ENCODE data around the gene PGLYRP2.

The PGLYRP2 gene

DNA sequence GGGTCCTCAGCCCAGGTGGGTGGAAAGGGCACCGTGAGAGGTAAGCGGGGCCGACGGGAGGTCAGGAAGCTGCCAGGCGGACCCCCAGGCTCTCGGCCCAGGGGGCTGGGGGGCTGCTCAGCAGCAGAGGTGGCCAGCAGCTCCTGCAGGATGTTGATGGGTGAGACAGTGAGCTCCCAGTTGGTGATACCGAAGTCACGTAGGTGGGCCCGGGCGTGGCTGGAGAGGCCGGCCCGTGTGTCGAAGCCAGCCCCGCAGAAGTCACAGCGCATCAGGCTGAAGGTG, 42.5 kb downstream of the PGLYRP2 start:
- Histone ChIP-seq H3K4me3 (ENCODE audit: low read depth in 1 of 2, low read length in 2 of 2) (no peak overlapping the region), H3K9me3 (ENCODE audit: control insufficient read depth in 1 of 2, low read length in 2 of 2) (no peaks in the 10 kb centered on the region), H3K36me3 (ENCODE audit: control insufficient read depth in 1 of 2, insufficient read depth in 2 of 2, low read length in 2 of 2) (no peaks in the 10 kb centered on the region), H3K27ac (ENCODE audit: low read length) (no peak overlapping the region), H3K4me1 (ENCODE audit: control insufficient read depth in 1 of 2, insufficient read depth in 2 of 2, low read length in 2 of 2) (peaks cover under 1 to 26% of the 10 kb centered on the region in 2 donors), H3K27me3 (ENCODE audit: low read depth, low read length) (no peaks in the 10 kb centered on the region)

DNA sequence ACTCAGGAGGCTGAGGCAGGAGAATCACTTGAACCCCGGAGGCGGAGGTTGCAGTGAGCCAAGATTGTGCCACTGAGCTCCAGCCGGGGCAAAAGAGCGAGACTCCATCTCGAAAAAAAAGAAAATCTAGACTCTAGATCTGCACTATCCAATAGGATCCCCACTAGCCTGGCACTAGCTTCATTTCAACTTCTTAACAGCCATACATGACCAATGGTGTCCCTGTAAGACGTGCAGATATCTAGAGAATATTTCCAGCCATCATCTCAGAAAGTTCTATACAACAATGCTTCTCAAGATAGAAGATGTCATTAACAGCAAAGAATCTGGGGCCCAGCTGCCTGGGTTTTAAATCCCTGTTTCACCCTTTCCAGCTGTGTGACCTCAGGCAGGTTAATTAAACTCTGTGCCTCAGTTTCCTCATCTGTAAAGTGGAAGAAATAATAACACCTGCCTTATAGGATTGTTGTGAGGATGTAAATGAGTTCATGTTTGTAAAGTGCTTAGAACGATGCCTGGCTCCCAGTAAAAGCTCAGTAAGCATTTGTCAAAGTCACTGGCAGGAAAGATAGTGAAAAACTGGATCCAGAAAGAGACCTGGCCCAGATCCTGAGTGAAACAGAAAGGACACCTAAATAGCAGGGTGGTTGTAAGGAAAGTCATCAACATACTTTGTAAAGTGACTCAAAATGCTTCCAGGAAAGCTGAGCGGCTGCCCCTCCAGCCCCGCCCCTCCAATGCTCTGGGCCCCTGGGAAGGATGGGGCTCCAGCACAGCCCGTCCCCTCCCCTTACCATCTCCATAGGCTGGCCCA, 43.1 kb downstream of the PGLYRP2 start:
- Histone ChIP-seq H3K36me3 (ENCODE audit: control insufficient read depth in 1 of 2, insufficient read depth in 2 of 2, low read length in 2 of 2) (no peaks in the 10 kb centered on the region), H3K27me3 (ENCODE audit: low read depth, low read length) (no peaks in the 10 kb centered on the region), H3K4me1 (ENCODE audit: control insufficient read depth in 1 of 2, insufficient read depth in 2 of 2, low read length in 2 of 2) (peaks cover 6 to 31% of the 10 kb centered on the region in 2 donors), H3K9me3 (ENCODE audit: control insufficient read depth in 1 of 2, low read length in 2 of 2) (no peaks in the 10 kb centered on the region), H3K27ac (ENCODE audit: low read length) (no peak overlapping the region), H3K4me3 (ENCODE audit: low read depth in 1 of 2, low read length in 2 of 2) (no peak overlapping the region)

DNA sequence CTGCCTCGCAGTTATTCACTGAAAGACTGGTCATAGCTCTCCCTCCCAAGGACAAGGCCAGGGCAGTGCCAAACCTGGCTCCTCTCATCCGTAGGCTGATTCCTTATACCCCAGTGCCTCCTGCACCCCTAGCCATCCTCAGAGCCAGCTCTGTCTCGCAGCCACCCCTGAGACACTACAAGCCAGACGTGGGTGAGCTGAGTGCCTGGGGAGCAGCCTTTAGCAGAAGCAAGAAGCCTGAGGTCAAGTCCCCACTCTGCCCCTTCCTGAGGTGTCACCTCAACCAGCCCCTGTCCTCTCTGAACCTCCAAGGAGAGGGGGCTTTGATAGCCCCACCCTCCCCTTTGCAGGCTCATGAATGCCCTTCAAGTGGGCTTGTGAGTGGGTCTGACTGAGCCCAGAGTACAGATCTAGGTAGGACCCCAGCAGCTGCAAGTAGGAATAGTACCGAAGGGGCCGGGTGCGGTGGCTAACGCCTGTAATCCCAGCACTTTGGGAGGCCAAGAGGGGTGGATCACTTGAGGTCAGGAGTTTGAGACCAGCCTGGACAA, 45.7 kb downstream of the PGLYRP2 start:
- Histone ChIP-seq H3K4me3 (ENCODE audit: low read depth in 1 of 2, low read length in 2 of 2) (peak overlapping the region; percentile 81 to 89), H3K27me3 (ENCODE audit: low read depth, low read length) (no peaks in the 10 kb centered on the region), H3K4me1 (ENCODE audit: control insufficient read depth in 1 of 2, insufficient read depth in 2 of 2, low read length in 2 of 2) (peaks cover 10 to 54% of the 10 kb centered on the region in 2 donors), H3K27ac (ENCODE audit: low read length) (peak overlapping the region; percentile 72), H3K9me3 (ENCODE audit: control insufficient read depth in 1 of 2, low read length in 2 of 2) (no peaks in the 10 kb centered on the region), H3K36me3 (ENCODE audit: control insufficient read depth in 1 of 2, insufficient read depth in 2 of 2, low read length in 2 of 2) (peaks cover 3 to 10% of the 10 kb centered on the region in 2 donors)

DNA sequence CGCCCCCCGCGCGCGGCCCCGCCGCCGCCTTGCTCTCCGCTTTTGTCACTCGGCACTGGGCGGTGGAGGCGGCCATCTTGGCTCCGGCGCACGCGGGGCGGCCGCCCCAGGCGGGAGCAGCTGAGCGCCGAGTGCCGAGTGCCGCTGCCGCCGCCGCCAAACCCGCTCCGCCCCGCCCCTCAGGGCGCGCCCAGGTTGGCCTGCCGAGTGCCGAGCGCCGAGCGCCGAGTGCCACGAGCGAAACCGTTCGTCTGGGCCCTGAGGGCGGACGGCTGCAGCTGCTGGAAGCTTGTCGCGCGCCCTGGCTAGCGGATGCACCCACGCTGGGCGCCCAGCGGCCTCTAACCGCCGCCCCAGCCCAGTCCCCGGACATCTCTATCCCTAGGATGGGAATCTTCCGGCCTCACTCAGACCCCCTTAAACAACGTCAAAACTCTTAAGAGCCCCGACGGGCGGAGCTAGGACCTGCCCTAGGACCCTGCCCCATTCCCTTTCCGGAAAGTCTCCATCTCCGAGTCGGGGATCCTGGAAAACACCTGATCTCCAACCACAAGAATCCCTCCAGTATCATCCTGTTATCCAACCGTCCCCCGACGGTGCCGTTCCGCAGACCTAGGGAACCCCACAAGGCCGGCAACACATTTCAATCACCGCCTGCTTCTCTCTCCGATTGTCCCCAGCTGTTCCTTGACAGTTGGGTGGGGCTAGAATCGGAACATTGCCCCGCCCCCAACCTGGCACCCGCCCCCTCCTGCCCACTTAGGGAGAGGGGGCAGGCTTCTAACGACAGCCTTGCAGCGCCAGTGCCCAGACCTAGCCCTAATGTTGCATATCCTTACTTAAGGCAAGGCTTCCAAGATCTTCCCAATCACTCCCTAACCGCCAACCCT, 46.4 kb downstream of the PGLYRP2 start:
- H3K27me3 ChIP-seq (ENCODE audit: low read depth, low read length): no peaks in the 10 kb centered on the region
- H3K4me3 ChIP-seq (ENCODE audit: low read depth in 1 of 2, low read length in 2 of 2): peak overlapping the region; percentile 81 to 89
- peaks cover 4 to 14% of the 10 kb centered on the region in 2 donors for H3K36me3 ChIP-seq (ENCODE audit: control insufficient read depth in 1 of 2, insufficient read depth in 2 of 2, low read length in 2 of 2)
- H3K4me1 ChIP-seq (ENCODE audit: control insufficient read depth in 1 of 2, insufficient read depth in 2 of 2, low read length in 2 of 2): peaks cover 10 to 50% of the 10 kb centered on the region in 2 donors
- peak overlapping the region; percentile 72 for H3K27ac ChIP-seq (ENCODE audit: low read length)
- H3K9me3 ChIP-seq (ENCODE audit: control insufficient read depth in 1 of 2, low read length in 2 of 2): no peaks in the 10 kb centered on the region

DNA sequence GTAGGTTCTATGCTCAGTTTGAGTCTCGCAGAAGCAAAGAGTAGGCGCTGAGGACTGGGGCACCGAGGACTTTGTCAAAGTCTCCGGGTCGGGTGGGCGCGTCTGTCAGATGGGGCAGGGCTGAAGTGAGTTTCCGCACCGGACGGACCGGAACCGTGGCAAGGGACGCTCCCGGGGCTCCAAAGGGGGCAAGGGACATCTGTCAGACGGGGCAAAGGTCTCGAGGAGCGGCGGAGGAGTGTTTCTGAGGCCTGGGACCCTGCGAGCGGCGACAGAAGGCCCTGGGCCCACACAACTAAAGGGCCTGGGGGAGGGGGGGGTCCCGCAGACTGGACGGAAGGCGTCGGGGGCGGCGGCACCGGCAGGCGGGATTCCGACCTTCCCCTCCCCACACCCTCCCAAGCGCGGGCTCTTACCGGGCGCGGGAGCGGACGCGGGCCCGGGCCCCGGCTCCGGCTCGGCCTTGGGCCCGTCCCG, 47.2 kb downstream of the PGLYRP2 start:
- Histone ChIP-seq H3K27me3 (ENCODE audit: low read depth, low read length) (no peaks in the 10 kb centered on the region), H3K4me1 (ENCODE audit: control insufficient read depth in 1 of 2, insufficient read depth in 2 of 2, low read length in 2 of 2) (peaks cover 10 to 44% of the 10 kb centered on the region in 2 donors), H3K9me3 (ENCODE audit: control insufficient read depth in 1 of 2, low read length in 2 of 2) (no peaks in the 10 kb centered on the region), H3K4me3 (ENCODE audit: low read depth in 1 of 2, low read length in 2 of 2) (peak overlapping the region; percentile 83 to 95), H3K27ac (ENCODE audit: low read length) (peak overlapping the region; percentile 29), H3K36me3 (ENCODE audit: control insufficient read depth in 1 of 2, insufficient read depth in 2 of 2, low read length in 2 of 2) (peaks cover 4 to 23% of the 10 kb centered on the region in 2 donors)

DNA sequence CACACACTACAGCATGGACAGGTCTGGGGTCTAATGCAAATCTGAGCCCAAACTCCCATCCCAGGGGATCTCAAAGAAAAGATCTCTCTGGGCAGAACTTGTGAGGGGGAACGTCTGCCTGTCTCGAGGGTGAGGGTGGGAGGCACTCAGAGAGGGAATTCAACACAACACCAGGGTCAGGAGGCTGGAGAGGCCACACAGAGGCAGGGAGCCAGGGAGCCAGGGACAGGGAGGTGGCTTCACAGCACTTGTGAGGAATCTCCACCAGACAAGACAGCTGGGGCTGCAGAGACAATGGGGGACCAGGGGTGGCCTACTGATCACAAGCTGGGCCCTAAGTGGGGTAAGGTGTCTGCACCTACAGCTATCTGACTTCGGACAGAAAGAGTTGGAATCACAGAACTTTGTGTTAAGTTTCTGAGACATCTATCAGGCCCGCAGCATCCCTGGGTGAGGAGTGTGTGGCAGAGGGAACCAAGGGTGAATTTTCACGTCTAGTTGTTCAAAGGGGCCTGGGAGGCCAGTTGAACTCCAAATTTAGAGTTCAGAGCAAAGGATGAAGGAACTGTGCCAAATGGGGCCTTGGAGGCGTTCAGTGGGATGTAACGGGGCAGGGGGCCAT, 47.8 kb downstream of the PGLYRP2 start:
- H3K4me1 ChIP-seq (ENCODE audit: control insufficient read depth in 1 of 2, insufficient read depth in 2 of 2, low read length in 2 of 2): peaks cover 10 to 39% of the 10 kb centered on the region in 2 donors
- no peaks in the 10 kb centered on the region for H3K27me3 ChIP-seq (ENCODE audit: low read depth, low read length)
- H3K36me3 ChIP-seq (ENCODE audit: control insufficient read depth in 1 of 2, insufficient read depth in 2 of 2, low read length in 2 of 2): peaks cover 8 to 28% of the 10 kb centered on the region in 2 donors
- H3K27ac ChIP-seq (ENCODE audit: low read length): peak overlapping the region; percentile 29
- no peaks in the 10 kb centered on the region for H3K9me3 ChIP-seq (ENCODE audit: control insufficient read depth in 1 of 2, low read length in 2 of 2)
- H3K4me3 ChIP-seq (ENCODE audit: low read depth in 1 of 2, low read length in 2 of 2): peak overlapping the region; percentile 83 to 95

DNA sequence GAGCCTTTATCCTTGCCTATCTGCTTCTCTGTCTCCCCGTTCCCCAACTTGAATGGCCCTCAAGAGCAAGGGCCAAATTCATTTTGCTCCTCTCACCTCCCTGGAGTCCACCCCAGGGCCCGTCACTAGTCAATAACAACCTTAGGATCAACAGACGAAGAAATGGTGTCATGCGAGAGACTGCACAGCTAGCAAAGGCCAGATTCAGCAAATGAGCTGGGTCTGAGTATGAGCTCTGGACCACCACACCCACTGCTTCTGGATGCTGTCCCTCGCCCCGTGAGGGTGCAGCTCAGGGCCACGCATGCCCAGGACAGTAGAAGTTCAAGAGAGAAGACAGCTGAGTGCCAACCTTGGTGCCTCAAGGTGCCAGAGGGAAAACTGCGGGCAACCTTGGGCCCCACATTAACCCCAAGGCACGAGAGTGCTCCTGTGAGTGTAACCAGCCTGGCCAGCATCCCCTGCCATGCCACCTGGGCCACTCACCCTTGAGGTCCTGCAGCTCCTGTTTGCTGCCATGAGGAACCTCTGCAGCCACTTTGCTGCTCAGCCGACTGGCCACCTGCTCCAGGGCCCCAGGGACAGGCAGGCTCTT, 48.7 kb downstream of the PGLYRP2 start:
- H3K27ac ChIP-seq (ENCODE audit: low read length): no peak overlapping the region
- peaks cover 10 to 38% of the 10 kb centered on the region in 2 donors for H3K4me1 ChIP-seq (ENCODE audit: control insufficient read depth in 1 of 2, insufficient read depth in 2 of 2, low read length in 2 of 2)
- no peaks in the 10 kb centered on the region for H3K27me3 ChIP-seq (ENCODE audit: low read depth, low read length)
- peaks cover 11 to 33% of the 10 kb centered on the region in 2 donors for H3K36me3 ChIP-seq (ENCODE audit: control insufficient read depth in 1 of 2, insufficient read depth in 2 of 2, low read length in 2 of 2)
- H3K9me3 ChIP-seq (ENCODE audit: control insufficient read depth in 1 of 2, low read length in 2 of 2): no peaks in the 10 kb centered on the region
- peak overlapping the region; percentile 83 to 95 for H3K4me3 ChIP-seq (ENCODE audit: low read depth in 1 of 2, low read length in 2 of 2)

DNA sequence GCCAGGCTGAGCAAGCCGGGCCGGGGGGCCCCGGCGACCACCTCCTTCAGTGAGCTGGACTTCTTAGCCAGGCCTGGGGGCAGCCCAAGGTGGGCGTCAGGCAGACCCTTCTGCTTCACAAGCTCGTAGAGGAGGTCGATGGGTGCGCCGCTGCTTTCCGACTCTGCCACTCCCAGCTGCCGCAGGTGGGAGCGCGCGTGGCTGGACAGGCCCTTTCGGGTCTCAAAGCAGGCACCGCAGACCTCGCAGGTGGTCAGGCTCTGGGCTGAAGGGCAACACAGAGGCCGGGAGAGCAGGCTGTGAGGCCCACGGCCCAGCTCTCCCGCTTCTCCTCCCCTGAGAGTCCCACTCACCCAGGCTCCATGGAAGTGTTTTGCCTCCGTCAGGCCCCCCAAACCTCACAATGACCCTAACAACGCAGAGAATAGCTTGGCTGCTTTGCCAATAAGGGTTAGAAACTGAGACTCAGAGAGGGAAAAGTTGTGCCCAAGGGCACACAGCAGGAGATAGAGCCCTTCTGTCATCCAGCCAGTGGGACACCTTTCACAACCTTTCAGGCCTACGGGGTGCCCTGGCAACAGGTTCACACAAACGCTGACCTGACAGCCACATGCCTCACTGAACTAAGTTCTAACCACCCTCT, 49.4 kb downstream of the PGLYRP2 start:
- Histone ChIP-seq H3K4me3 (ENCODE audit: low read depth in 1 of 2, low read length in 2 of 2) (no peak overlapping the region), H3K4me1 (ENCODE audit: control insufficient read depth in 1 of 2, insufficient read depth in 2 of 2, low read length in 2 of 2) (peaks cover 10 to 38% of the 10 kb centered on the region in 2 donors), H3K9me3 (ENCODE audit: control insufficient read depth in 1 of 2, low read length in 2 of 2) (no peaks in the 10 kb centered on the region), H3K27ac (ENCODE audit: low read length) (no peak overlapping the region), H3K27me3 (ENCODE audit: low read depth, low read length) (no peaks in the 10 kb centered on the region), H3K36me3 (ENCODE audit: control insufficient read depth in 1 of 2, insufficient read depth in 2 of 2, low read length in 2 of 2) (peaks cover 11 to 39% of the 10 kb centered on the region in 2 donors)

DNA sequence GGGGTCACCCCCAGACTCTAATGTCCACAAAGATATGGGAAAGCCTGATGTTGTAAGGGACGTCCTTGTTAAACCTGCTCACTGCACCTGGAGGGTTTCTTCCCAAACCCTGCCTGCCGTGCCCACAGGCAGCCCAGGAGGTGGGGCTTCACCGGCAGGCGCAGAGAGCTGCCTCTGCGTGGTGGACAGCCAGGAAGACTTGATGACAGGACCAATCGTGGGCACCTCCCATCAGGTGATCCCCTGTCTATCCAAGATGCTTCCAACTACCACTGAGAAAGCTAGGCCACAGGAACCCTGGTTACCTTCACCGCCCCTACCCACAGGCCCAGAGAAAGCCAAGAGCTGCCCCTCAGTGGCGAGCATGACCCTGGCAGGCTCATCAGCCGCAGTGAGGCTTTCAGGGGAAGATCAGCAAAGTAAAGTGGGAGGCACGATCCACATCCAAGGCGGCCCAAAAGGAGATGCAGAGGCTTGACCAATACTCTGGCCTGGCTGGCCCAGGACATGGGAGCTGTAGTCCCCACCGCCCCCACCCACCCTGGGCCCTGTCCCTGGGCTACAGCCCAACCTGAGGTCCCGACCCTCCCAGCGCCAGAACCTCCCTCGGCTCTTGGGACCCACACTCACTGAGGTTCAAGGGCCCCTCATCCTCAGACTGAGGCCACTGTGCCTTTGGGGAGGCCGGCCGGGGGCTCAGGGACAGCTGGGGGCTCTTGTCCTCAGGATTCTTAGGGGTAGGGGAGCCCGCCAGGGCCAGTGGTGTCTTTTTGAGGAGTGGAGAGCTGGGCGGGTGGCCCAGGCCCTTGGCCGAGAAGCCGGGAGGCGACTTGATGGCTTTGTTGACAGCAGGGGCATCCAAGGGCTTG, 50.1 kb downstream of the PGLYRP2 start:
- no peak overlapping the region for H3K27ac ChIP-seq (ENCODE audit: low read length)
- H3K4me1 ChIP-seq (ENCODE audit: control insufficient read depth in 1 of 2, insufficient read depth in 2 of 2, low read length in 2 of 2): peaks cover 10 to 38% of the 10 kb centered on the region in 2 donors
- H3K4me3 ChIP-seq (ENCODE audit: low read depth in 1 of 2, low read length in 2 of 2): no peak overlapping the region
- peaks cover 11 to 47% of the 10 kb centered on the region in 2 donors for H3K36me3 ChIP-seq (ENCODE audit: control insufficient read depth in 1 of 2, insufficient read depth in 2 of 2, low read length in 2 of 2)
- no peaks in the 10 kb centered on the region for H3K27me3 ChIP-seq (ENCODE audit: low read depth, low read length)
- H3K9me3 ChIP-seq (ENCODE audit: control insufficient read depth in 1 of 2, low read length in 2 of 2): no peaks in the 10 kb centered on the region

Data from muscle layer of duodenum (tissue), 2 donors.